GM21526 (cell line): ENCODE results near the gene TMEM8B.

Source experiments
- ATAC-seq: cut with Tn5 transposase; IDR thresholded peaks from one replicate; pipeline ENCODE4 v1.9.1; 2021; ENCODE audit warnings: moderate library complexity; ENCODE audit not compliant: unreplicated experiment, low FRiP score

The TMEM8B gene

GRCh38 chr9:35839926-35840325, 10.9 kb downstream of the TMEM8B start:
- ATAC-seq = no peak

GRCh38 chr9:35840881-35841644, 12.0 kb downstream of the TMEM8B start:
- no peak for ATAC-seq

GRCh38 chr9:35841645-35841900, 12.5 kb downstream of the TMEM8B start:
- no peak for ATAC-seq

GRCh38 chr9:35842020-35842745, 13.2 kb downstream of the TMEM8B start:
- ATAC-seq = peak; percentile 7

- ATAC-seq = peak; percentile 49
Measured at GRCh38 chr9:35842795-35843194, 13.8 kb downstream of the TMEM8B start.

GRCh38 chr9:35844628-35845270, 15.7 kb downstream of the TMEM8B start:
- no peak for ATAC-seq

- no peak for ATAC-seq
Measured at GRCh38 chr9:35845824-35846771, 17.1 kb downstream of the TMEM8B start.

GRCh38 chr9:35847792-35848572, 19.0 kb downstream of the TMEM8B start:
- peak; percentile 84 for ATAC-seq

GRCh38 chr9:35852267-35852815, 23.3 kb downstream of the TMEM8B start:
- ATAC-seq = no peak

- ATAC-seq = no peak
Measured at GRCh38 chr9:35852876-35853865, 24.1 kb downstream of the TMEM8B start.

- ATAC-seq = no peak
Measured at GRCh38 chr9:35854091-35854762, 25.2 kb downstream of the TMEM8B start.

- no peak for ATAC-seq
Measured at GRCh38 chr9:35856206-35856605, 27.2 kb downstream of the TMEM8B start.

GRCh38 chr9:35856882-35857281, 27.9 kb downstream of the TMEM8B start:
- no peak for ATAC-seq

- ATAC-seq = no peak
Measured at GRCh38 chr9:35858458-35858857, 29.4 kb downstream of the TMEM8B start.

GRCh38 chr9:35859310-35859989, 30.4 kb downstream of the TMEM8B start:
- ATAC-seq = no peak

- ATAC-seq = no peak
Measured at GRCh38 chr9:35859990-35860339, 30.9 kb downstream of the TMEM8B start.

GRCh38 chr9:35861161-35861897, 32.3 kb downstream of the TMEM8B start:
- ATAC-seq = no peak
